HG03159 (cell line): ENCODE data around the gene SAMD1.
"Not testable (repeated sequence)": the region's sequence is repeated elsewhere in the genome, so short reads cannot be mapped to it uniquely, and the experiment has no call there.

Source experiments
- ATAC-seq: cut with Tn5 transposase; IDR thresholded peaks from one replicate; pipeline ENCODE4 v1.9.1; 2021; ENCODE audit warnings: mild to moderate bottlenecking, moderate library complexity; ENCODE audit not compliant: unreplicated experiment

The SAMD1 gene

GRCh38 chr19:14061751-14062557 lies 28.6 kb downstream of the SAMD1 start, which contains the start of gene PALM3:
TSS of gene PALM3 (minus strand) at chr19:14062076. CDS start at chr19:14061980, 96 bp downstream.
- no peak for ATAC-seq

GRCh38 chr19:14061081-14061749 lies 29.3 kb downstream of the SAMD1 start:
- no peak for ATAC-seq

- no peak for ATAC-seq
Measured at GRCh38 chr19:14059652-14060155, 30.8 kb downstream of the SAMD1 start.

- ATAC-seq = no peak
Measured at GRCh38 chr19:14059093-14059480, 31.5 kb downstream of the SAMD1 start.

GRCh38 chr19:14058182-14059092 lies 32.1 kb downstream of the SAMD1 start:
- ATAC-seq = no peak

- ATAC-seq = no peak
Measured at GRCh38 chr19:14056741-14057356, 33.7 kb downstream of the SAMD1 start.

- ATAC-seq = no peak
Measured at GRCh38 chr19:14056069-14056666, 34.4 kb downstream of the SAMD1 start.

GRCh38 chr19:14055396-14055795 lies 35.2 kb downstream of the SAMD1 start:
- ATAC-seq = no peak

- ATAC-seq = no peak
Measured at GRCh38 chr19:14054721-14055120, 35.8 kb downstream of the SAMD1 start.

GRCh38 chr19:14054099-14054498 lies 36.5 kb downstream of the SAMD1 start:
- ATAC-seq = no peak

- no peak for ATAC-seq
Measured at GRCh38 chr19:14053500-14053899, 37.1 kb downstream of the SAMD1 start.

GRCh38 chr19:14053032-14053431 lies 37.5 kb downstream of the SAMD1 start:
- no peak for ATAC-seq

- ATAC-seq = no peak
Measured at GRCh38 chr19:14052470-14052869, 38.1 kb downstream of the SAMD1 start.

GRCh38 chr19:14051980-14052379 lies 38.6 kb downstream of the SAMD1 start:
- ATAC-seq = no peak

GRCh38 chr19:14050961-14051360 lies 39.6 kb downstream of the SAMD1 start:
- not testable (repeated sequence) for ATAC-seq

- ATAC-seq = no peak
Measured at GRCh38 chr19:14050512-14050911, 40.0 kb downstream of the SAMD1 start.

GRCh38 chr19:14048443-14049153 lies 42.0 kb downstream of the SAMD1 start:
- no peak for ATAC-seq

GRCh38 chr19:14047866-14048265 lies 42.7 kb downstream of the SAMD1 start:
- ATAC-seq = not testable (repeated sequence)
